HG03460 (cell line): Measurements from ENCODE around the gene KRTAP10-4.
"Not testable (repeated sequence)": the region's sequence is repeated elsewhere in the genome, so short reads cannot be mapped to it uniquely, and the experiment has no call there.

Source experiments
- ATAC-seq: cut with Tn5 transposase; IDR thresholded peaks from one replicate; pipeline ENCODE4 v1.9.1; 2021; ENCODE audit not compliant: unreplicated experiment

KRTAP10-4 gene

DNA sequence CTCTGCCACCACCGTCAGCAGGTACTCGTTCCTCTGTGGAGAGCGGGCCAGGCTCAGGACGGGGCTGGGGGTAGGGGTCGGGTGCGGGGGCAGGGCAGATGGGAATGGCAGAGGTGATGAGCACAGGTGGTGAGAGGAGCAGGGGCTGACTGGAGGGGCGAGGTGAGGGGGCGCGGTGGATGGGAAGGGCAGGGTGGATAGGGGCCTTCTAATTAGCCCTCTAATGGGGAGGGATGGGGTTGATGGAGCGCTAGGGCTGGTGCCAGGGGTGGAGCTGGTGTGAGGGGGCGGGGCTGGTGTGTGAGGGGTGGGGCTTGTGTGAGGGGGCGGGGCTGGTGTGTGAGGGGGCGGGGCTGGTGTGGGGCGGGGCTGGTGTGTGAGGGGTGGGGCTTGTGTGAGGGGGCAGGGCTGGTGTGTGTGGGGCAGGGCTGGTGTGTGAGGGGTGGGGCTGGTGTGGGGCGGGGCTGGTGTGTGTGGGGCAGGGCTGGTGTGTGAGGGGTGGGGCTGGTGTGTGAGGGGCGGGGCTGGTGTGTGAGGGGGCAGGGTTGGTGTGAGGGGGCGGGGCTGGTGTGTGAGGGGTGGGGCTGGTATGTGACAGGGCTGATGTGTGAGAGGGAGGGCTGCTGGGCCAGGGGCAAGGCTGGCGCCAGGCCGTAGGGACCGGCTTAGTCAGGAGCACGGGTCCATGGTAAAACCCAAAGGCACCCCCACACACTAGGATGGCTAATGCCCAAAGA, 39.5 kb upstream of the KRTAP10-4 start:
- ATAC-seq, result no peak

- no peak for ATAC-seq
These were observed 38.8 kb upstream of the KRTAP10-4 start for GRCh38 chr21:44534688-44535087.

GRCh38 chr21:44535963-44536362, 37.6 kb upstream of the KRTAP10-4 start:
- no peak for ATAC-seq

DNA sequence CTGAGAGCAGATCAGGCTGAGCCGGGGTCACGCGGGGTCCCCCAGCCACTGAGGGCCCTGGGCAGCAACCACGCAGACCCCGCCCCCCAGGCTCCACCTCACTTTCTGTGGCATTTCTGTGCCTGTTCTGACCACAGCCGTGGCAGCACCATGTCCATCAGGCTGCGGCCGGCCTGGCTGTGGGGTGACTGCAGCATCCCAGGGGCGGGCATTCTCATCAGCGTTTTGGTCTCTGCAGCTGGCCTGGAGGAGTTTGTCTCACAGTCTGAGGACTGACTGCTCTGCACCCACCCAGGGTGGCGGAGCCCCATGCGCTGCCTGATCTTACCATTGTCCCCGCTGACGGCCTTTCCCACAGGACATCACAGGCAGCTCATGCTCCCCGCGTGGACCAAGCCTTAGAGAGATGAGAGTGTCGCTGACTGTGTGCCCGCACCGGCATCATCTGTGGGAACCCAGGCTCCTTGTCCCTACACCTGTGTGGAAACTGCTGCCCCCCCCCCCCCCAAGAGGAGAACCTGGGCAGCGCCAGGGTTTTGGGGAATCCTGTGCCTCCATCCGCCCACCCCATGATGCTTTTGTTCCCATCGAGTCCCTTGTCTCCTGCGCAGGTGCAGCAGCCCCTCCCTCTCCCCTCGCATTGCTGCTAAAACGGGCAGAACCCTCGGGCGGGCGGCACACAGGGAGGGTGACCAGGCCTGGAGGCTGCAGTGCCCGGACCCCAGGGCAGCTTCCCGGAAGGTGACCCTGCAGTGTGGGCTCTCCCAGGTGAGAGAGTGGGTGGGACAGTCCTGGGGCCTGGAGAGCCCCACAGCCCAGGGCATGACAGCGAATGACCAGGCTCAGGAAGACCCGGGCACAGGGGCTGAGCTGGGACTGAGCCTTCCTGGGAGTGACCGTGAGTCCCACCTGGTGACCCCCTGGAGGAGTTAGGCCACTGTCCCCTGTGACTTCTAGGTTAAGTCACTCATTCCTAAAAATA, 35.3 kb upstream of the KRTAP10-4 start:
- ATAC-seq, result no peak

- ATAC-seq, result no peak
These were observed 34.5 kb upstream of the KRTAP10-4 start for GRCh38 chr21:44539046-44539445.

- ATAC-seq, result no peak
These were observed 33.4 kb upstream of the KRTAP10-4 start, which contains the start of gene KRTAP10-1 for GRCh38 chr21:44539991-44540666. Gene KRTAP10-1, minus strand, starts transcription at chr21:44540195. Its CDS starts 45 bp downstream, at chr21:44540150.

GRCh38 chr21:44540741-44541288, 32.7 kb upstream of the KRTAP10-4 start:
- no peak for ATAC-seq

- no peak for ATAC-seq
These were observed 30.8 kb upstream of the KRTAP10-4 start for GRCh38 chr21:44542716-44543115.

GRCh38 chr21:44544566-44544965, 29.0 kb upstream of the KRTAP10-4 start:
- ATAC-seq, result no peak

GRCh38 chr21:44547656-44548331, 25.7 kb upstream of the KRTAP10-4 start:
- ATAC-seq, result no peak

DNA sequence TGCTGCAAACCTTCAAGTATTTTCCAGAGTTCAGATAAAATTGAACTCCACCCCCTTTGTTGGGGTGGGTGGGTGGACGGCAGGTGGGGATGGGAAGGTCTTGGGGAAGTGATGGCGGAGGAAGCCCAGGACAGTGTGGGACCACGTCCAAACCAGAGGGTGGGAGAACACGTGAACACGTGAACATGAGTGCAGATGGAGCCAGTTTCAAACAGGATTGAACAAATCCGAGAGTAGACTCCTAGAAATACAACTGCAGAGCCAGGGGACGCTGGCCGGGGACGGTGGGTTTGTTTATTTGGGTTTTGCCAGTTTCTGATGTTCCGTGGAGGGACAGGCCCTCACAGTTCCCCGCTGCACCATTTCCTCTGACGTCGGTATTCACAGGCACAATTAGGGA, 25.1 kb upstream of the KRTAP10-4 start:
- ATAC-seq, result no peak

GRCh38 chr21:44548922-44549321, 24.6 kb upstream of the KRTAP10-4 start:
- no peak for ATAC-seq

DNA sequence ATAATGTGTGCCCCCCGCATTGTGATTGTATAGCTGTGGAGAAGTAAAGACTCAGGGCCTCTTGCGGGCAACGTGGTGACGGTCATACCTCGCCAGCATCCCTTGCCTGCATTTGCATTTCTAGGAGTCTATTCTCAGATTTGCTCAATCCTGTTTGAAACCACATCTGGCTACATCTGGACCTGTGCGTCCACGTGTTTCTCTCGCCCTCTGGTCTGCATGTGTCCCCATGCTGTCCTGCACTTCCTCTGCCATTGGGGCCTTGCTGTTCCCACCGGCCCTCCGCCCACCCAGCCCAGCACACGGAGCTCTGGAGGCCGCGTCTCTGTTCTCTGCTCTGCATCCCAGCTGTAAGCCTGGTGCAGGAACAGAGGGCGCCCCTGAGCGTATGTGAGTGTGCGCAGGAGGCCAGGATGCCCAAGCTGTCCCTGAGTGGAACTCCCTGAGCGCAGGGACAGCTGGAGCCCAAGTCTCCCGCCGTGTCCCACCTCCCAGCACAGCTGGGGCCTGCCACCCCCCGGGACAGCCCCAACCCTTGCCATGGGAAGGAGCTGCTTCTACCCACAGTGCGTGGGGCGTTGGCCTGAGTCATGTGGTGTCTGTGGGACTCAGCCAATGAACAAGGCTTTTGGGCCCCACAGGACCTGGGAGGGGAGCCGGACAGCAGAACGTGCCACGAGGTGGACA, 23.9 kb upstream of the KRTAP10-4 start:
- ATAC-seq, result no peak

DNA sequence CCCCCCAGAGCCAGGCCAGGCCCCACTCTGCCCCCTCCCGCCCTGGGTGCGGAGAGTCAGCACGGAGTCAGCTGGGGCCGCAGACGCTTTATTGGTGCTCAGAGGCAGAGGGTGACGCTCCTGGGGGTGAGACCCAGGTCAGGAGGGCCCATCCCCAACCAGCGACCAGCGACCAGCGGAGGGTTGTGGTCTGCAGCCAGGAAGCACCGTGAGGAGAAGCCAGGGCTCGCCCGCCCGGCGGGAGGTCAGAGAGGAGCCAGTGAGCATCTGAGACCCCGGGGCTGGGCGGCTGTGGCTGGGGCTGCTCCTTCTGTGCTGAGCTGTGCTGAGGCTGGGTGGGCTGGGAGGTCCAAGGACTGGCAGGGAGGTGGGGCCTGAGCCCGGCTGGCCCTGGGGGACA, 23.2 kb upstream of the KRTAP10-4 start:
- ATAC-seq, result not testable (repeated sequence)

DNA sequence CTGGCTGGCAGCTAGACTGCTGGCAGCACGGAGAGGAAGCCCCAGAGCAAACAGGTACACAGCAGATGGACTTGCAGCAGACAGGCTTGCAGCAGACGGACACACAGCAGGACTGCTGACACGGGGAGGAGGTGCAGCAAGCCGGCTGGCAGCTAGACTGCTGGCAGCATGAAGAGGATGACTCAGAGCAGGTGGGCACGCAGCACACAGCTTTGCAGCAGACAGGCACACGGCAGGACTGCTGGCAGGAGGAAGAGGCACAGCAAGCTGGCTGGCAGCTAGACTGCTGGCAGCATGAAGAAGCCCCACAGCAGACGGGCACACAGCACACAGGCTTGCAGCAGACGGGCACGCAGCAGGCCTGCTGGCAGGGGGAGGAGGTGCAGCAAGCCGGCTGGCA, 22.7 kb upstream of the KRTAP10-4 start:
- no peak for ATAC-seq

DNA sequence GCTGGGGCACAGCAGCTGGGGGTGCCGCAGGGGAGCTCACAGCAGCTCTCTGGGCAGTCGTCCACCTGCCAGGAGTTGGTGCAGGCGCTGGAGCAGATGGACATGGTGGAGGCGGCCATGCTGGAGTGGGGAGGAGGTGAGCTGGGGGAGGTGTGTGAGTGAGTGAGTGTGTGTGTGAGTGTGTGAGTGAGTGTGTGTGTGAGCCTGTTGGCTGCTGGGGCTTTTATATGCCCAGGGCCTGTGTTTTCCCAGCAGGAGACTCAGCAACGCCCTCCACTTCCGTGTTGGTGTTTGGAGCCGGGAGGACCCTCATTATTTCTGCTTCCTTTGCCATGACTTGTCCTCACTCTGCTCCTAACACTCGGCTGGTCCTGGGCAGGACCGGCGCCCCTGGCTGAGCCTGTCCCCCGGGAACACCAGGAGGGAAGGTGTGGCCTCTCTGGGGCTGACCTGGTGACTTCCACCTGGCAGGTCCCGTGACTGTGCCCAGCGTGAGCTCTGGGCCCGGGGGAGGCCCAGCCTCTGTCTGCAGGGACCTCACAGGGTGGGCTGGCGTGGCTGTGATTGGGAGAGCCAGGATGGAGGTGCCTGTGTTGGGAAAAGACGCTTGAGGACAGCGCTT, 22.1 kb upstream of the KRTAP10-4 start, which contains the start of gene KRTAP10-2:
KRTAP10-2 (minus strand) TSS at position 166 of the 622 bp plus-strand sequence; CDS start at position 119, 47 bp downstream.
- no peak for ATAC-seq

DNA sequence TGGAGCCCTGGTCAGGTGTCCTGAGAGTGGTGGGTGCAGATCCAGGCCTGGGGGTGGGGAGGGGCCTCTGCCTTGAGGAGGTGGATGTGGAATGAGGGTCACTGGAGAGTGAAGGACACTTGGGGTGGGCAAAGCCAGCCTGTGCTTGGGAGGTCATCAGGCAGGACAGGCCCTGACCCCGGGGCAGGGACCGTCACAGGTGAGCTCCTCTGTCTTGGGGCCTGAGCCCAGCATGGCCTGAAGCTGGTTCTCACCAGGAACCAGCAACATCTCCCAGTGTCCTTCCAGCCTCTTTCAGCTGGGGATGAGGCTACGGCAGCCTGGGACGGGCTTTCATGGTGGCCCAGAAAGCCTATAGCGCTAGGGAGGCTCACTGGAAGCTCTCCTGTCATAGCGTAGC, 21.4 kb upstream of the KRTAP10-4 start:
- ATAC-seq, result no peak

GRCh38 chr21:44552681-44553080, 20.8 kb upstream of the KRTAP10-4 start:
- no peak for ATAC-seq

DNA sequence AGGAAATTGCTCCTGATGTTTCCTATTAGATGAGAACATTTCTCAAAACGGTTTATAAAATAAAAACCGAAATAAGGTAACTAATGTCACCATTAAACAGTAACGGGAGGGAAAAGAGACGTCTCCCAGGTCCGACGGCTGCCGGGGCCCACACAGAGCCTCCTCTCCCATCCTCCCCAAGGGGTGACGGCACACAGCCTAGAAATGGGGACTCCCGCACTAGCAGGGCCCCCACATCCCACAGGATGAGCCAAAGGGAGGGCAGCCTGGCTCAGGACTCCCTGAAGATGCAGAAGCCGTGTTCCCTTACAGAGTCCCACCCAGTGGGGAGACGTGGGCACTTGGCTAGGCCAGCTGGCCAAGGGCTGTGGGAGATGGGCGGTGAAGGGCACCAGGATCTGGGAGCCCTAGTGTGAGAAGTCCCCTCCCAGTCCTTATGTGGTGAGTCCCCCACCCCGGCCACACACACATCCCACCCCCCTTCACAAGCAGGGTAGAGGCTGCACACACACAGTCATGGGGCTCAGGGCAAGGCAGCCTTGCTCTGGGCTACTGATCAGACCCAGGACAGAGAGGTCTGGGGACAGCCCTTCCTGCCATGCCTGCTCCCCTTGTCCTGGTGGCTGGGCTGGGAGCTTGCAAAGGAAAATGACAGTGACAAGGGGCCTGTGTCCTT, 18.2 kb upstream of the KRTAP10-4 start:
- no peak for ATAC-seq
